CD14-positive monocyte (primary cell): Measurements from ENCODE around the gene OR10A4. TPM values are rescaled to one million over a fixed set of nuclear protein-coding genes. Genes with fewer than 3 reads are reported as not detected.

Experiments
- DNase-seq, 3 donors: peaks; one replicate each; pipeline ENCODE4 v3.0.0-alpha.2; 2011 to 2022
- H2AFZ ChIP-seq: 2 replicates; pipeline ENCODE4 v1.6.0; 2012; ENCODE audit warnings: mild to moderate bottlenecking, low read depth, low read length, inconsistent platforms; ENCODE audit not compliant: insufficient read depth, poor library complexity, severe bottlenecking
- H3K27ac ChIP-seq, 2 donors: 1 replicate in 1 of 2; 2 replicates in 1 of 2; pipeline ENCODE4 v1.5.1; 2012 to 2013; ENCODE audit warnings: low read length in 2 of 2, control low read depth in 1 of 2, inconsistent platforms in 1 of 2, low read depth in 1 of 2, mild to moderate bottlenecking in 1 of 2
- H3K27me3 ChIP-seq, 2 donors: one replicate each; pipeline versions ENCODE4 v1.6.0 to v1.6.1; 2011 to 2013; ENCODE audit warnings: low read length in 2 of 2; ENCODE audit not compliant: control insufficient read depth in 2 of 2, insufficient read depth in 2 of 2
- H3K36me3 ChIP-seq, 2 donors: replicated peaks in 1 of 2; 1 replicate in 1 of 2; 2 replicates in 1 of 2; pipeline versions ENCODE4 v1.5.1 to v1.6.1; 2012 to 2013; ENCODE audit warnings: low read length in 2 of 2, control low read depth in 1 of 2, inconsistent platforms in 1 of 2, mild to moderate bottlenecking in 1 of 2; ENCODE audit not compliant: insufficient read depth in 2 of 2, control insufficient read depth in 1 of 2
- H3K4me1 ChIP-seq, 2 donors: 1 replicate in 1 of 2; 2 replicates in 1 of 2; pipeline versions ENCODE4 v1.5.1 to v1.6.1; 2012 to 2013; ENCODE audit warnings: low read length in 2 of 2, control low read depth in 1 of 2, inconsistent platforms in 1 of 2, mild to moderate bottlenecking in 1 of 2, moderate library complexity in 1 of 2; ENCODE audit not compliant: insufficient read depth in 2 of 2, control insufficient read depth in 1 of 2
- H3K4me2 ChIP-seq: replicated peaks from 2 replicates; pipeline ENCODE3; 2012; ENCODE audit warnings: low read length, moderate library complexity, mild to moderate bottlenecking; ENCODE audit not compliant: poor library complexity, severe bottlenecking; ENCODE audit errors: extremely low read depth
- H3K4me3 ChIP-seq, 3 experiments: fragments of 200-600 bp in 1 of 3; sonication (generic) in 1 of 3; replicated peaks in 1 of 3; 1 replicate in 2 of 3; 2 replicates in 1 of 3; pipeline ENCODE4 v1.5.1; 2011 to 2013; ENCODE audit warnings: low read length in 3 of 3, mild to moderate bottlenecking in 3 of 3, control low read depth in 2 of 3, low read depth in 2 of 3, inconsistent platforms in 1 of 3, moderate library complexity in 1 of 3
- H3K79me2 ChIP-seq: 2 replicates; pipeline ENCODE4 v1.6.0; 2012; ENCODE audit warnings: mild to moderate bottlenecking, control low read depth, inconsistent platforms, low read length, moderate library complexity; ENCODE audit not compliant: insufficient read depth
- H3K9ac ChIP-seq: 2 replicates; pipeline ENCODE4 v1.6.0; 2017; ENCODE audit warnings: low read length, mild to moderate bottlenecking; ENCODE audit not compliant: insufficient read depth, poor library complexity, severe bottlenecking
- H3K9me3 ChIP-seq, 2 donors: replicated peaks in 1 of 2; 1 replicate in 1 of 2; 2 replicates in 1 of 2; pipeline versions ENCODE4 v1.5.1 to v1.6.1; 2012 to 2013; ENCODE audit warnings: low read length in 2 of 2, control low read depth in 1 of 2; ENCODE audit not compliant: control insufficient read depth in 1 of 2, insufficient read depth in 1 of 2
- H4K20me1 ChIP-seq: 2 replicates; pipeline ENCODE4 v1.6.0; 2012; ENCODE audit warnings: mild to moderate bottlenecking, low read length, control low read depth, moderate library complexity; ENCODE audit not compliant: insufficient read depth
- H3K27ac Mint-ChIP-seq, 7 donors: one replicate each; pipeline ENCODE4 v1.8.0; 2020; ENCODE audit warnings: mild to moderate bottlenecking in 7 of 7, mixed read lengths in 7 of 7, moderate library complexity in 6 of 7, inconsistent platforms in 2 of 7
- H3K27me3 Mint-ChIP-seq, 3 donors: one replicate each; pipeline ENCODE4 v1.8.0; 2021 to 2022; ENCODE audit warnings: low read depth in 3 of 3, mild to moderate bottlenecking in 3 of 3, mixed read lengths in 3 of 3, moderate library complexity in 3 of 3, inconsistent platforms in 1 of 3
- H3K36me3 Mint-ChIP-seq, 2 donors: one replicate each; pipeline ENCODE4 v1.8.0; 2020; ENCODE audit warnings: mixed read lengths in 2 of 2, inconsistent platforms in 1 of 2, mild to moderate bottlenecking in 1 of 2
- H3K4me1 Mint-ChIP-seq: one replicate; pipeline ENCODE4 v1.8.0; 2020; ENCODE audit warnings: mild to moderate bottlenecking, mixed read lengths
- H3K4me3 Mint-ChIP-seq, 2 donors: one replicate each; pipeline ENCODE4 v1.8.0; 2020; ENCODE audit warnings: mild to moderate bottlenecking in 2 of 2, mixed read lengths in 2 of 2, moderate library complexity in 1 of 2
- H3K9me3 Mint-ChIP-seq, 7 donors: one replicate each; pipeline ENCODE4 v1.8.0; 2020 to 2022; ENCODE audit warnings: mixed read lengths in 7 of 7, mild to moderate bottlenecking in 6 of 7, moderate library complexity in 6 of 7, inconsistent platforms in 2 of 7
- WGBS: methylation state at CpG from one replicate; pipeline ENCODE4 v1.1.5; 2013; ENCODE audit warnings: missing lambda C conversion rate; ENCODE audit not compliant: insufficient coverage; 5-methylcytosine and 5-hydroxymethylcytosine counted together
- intact Hi-C, 2 donors: fragments of 100-400 bp; cut with micrococcal nuclease; formaldehyde crosslinking; loops; one replicate each; pipeline versions ENCODE4 v1.15.0 to v1.15.1; 2023
- polyA plus RNA-seq, 3 donors: library from polyadenylated mRNA; depleted of rRNA in 1 of 3; unstranded in 2 of 3; stranded (reverse) in 1 of 3; fragments of 300-500 nt in 2 of 3; fragments of >200 nt in 1 of 3; fragmentation: Illumina TruSeq in 2 of 3; gene quantifications; 1 replicate in 2 of 3; 2 replicates in 1 of 3; pipeline ENCODE4 v1.2.3, GENCODE V29; 2012 to 2021
- TF ChIP-seq, protein P1 (sequence below): fragments of 200-600 bp; IDR thresholded peaks from one replicate; pipeline ENCODE4 v1.8.0; 2022; ENCODE audit warnings: antibody characterized with exemption, mild to moderate bottlenecking

The OR10A4 gene
- polyA plus RNA-seq, 3 donors: not detected

DNA sequence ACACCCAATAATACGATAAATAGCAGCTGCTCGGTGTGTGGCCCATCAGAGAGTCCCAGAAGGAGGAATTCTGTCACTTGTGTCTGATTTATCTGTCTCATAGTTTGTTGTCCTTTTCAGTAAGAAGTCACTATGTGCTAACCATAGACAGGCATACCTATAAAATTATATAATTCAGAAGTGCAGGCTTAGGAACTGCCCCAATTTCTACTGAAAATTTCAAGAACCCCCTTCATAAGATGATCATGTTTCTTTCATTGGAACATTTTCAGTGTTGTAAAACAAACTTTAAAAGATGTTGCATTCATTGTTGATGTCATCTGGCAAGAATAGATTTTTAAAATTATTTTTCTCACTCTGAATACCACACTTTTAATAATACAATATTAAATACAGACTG lies 16.0 kb downstream of the OR10A4 start, which contains the start of gene OR2D2:
OR2D2 (minus strand) TSS at position 101 of the 400 bp plus-strand sequence; CDS start at position 101, 0 bp downstream.
- TF ChIP-seq, protein P1, sequence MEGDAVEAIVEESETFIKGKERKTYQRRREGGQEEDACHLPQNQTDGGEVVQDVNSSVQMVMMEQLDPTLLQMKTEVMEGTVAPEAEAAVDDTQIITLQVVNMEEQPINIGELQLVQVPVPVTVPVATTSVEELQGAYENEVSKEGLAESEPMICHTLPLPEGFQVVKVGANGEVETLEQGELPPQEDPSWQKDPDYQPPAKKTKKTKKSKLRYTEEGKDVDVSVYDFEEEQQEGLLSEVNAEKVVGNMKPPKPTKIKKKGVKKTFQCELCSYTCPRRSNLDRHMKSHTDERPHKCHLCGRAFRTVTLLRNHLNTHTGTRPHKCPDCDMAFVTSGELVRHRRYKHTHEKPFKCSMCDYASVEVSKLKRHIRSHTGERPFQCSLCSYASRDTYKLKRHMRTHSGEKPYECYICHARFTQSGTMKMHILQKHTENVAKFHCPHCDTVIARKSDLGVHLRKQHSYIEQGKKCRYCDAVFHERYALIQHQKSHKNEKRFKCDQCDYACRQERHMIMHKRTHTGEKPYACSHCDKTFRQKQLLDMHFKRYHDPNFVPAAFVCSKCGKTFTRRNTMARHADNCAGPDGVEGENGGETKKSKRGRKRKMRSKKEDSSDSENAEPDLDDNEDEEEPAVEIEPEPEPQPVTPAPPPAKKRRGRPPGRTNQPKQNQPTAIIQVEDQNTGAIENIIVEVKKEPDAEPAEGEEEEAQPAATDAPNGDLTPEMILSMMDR: no peak
- Histone ChIP-seq H4K20me1 (no peaks in the 10 kb centered on the region), H3K4me1 (no peaks in the 10 kb centered on the region), H2AFZ (no peak within 1 kb of the TSS), H3K9me3 (no peaks in the 10 kb centered on the region), H3K79me2 (no peaks in the 10 kb centered on the region), H3K27ac (no peak within 1 kb of the TSS), H3K36me3 (no peaks in the 10 kb centered on the region), H3K4me2 (no peak within 1 kb of the TSS), H3K9ac (no peak within 1 kb of the TSS), H3K4me3 (no peak within 1 kb of the TSS), H3K27me3 (no peaks in the 10 kb centered on the region)
- Mint-ChIP-seq H3K36me3 (no peaks in the 10 kb centered on the region), H3K9me3 (peaks cover 0 to 4% (median 3%) of the 10 kb centered on the region in 7 donors), H3K4me3 (no peak within 1 kb of the TSS), H3K27ac (no peak within 1 kb of the TSS), H3K4me1 (no peaks in the 10 kb centered on the region), H3K27me3 (no peaks in the 10 kb centered on the region)
- DNase-seq: no peak
- no CpG with 5 or more reads among the region's 2 CpGs for WGBS
- intact Hi-C loops: no loop called here

DNA sequence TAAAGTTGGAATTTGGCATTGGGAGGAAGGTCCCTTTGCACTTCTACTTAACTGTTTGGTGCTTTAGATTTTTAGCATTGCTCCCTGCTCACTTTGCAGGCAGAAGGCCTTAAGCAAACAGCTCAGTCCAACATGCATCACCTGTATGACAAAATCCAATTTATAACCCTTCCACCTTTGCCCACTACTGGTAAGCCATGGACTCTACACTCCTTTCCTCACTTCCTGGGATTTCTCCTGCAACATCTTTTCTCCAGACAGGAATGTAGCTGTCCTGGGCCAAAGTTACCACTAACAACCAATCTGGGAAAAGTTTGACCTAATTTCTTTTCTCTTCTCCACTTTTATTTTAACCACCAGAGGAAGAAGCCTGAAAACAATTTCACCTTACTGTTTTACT lies 17.7 kb downstream of the OR10A4 start:
- no peaks in the 10 kb centered on the region for H3K27me3 ChIP-seq
- DNase-seq: no peak
- H2AFZ ChIP-seq: no peak overlapping the region
- Mint-ChIP-seq H3K4me1 (no peaks in the 10 kb centered on the region), H3K27me3 (no peaks in the 10 kb centered on the region), H3K27ac (no peak overlapping the region), H3K4me3 (no peak overlapping the region), H3K36me3 (no peaks in the 10 kb centered on the region), H3K9me3 (peaks cover 0 to 1% (median 0%) of the 10 kb centered on the region in 7 donors)
- H3K4me1 ChIP-seq: no peaks in the 10 kb centered on the region
- no peaks in the 10 kb centered on the region for H3K36me3 ChIP-seq
- TF ChIP-seq, protein P1: no peak
- no peak overlapping the region for H3K4me3 ChIP-seq
- no peak overlapping the region for H3K4me2 ChIP-seq
- H3K9me3 ChIP-seq: no peaks in the 10 kb centered on the region
- H3K9ac ChIP-seq: no peak overlapping the region
- intact Hi-C loops: no loop called here
- H3K79me2 ChIP-seq: no peaks in the 10 kb centered on the region
- H4K20me1 ChIP-seq: no peaks in the 10 kb centered on the region
- no peak overlapping the region for H3K27ac ChIP-seq
